Fibroblast of lung (primary cell): ENCODE data around the gene TMEM244. TPM values are rescaled to one million over a fixed set of nuclear protein-coding genes. Genes with fewer than 3 reads are reported as not detected.

Source experiments
- DNase-seq, 2 donors: peaks; one replicate each; pipeline versions ENCODE4 v3.0.0 to v3.0.0-alpha.2; 2010; ENCODE audit warnings: low read depth in 2 of 2
- H2AFZ ChIP-seq: 2 replicates; pipeline ENCODE4 v1.5.1; 2012; ENCODE audit warnings: low read length, control low read depth, inconsistent platforms
- H3K27ac ChIP-seq: 2 replicates; pipeline ENCODE4 v1.5.1; 2011; ENCODE audit warnings: low read length, control low read depth; ENCODE audit not compliant: insufficient read depth
- H3K27me3 ChIP-seq: 2 replicates; pipeline ENCODE4 v1.5.1; 2011; ENCODE audit warnings: mild to moderate bottlenecking, low read length; ENCODE audit not compliant: control insufficient read depth, insufficient read depth
- H3K36me3 ChIP-seq: 2 replicates; pipeline ENCODE4 v1.5.1; 2011; ENCODE audit warnings: low read length; ENCODE audit not compliant: control insufficient read depth, insufficient read depth
- H3K4me1 ChIP-seq: 2 replicates; pipeline ENCODE4 v1.5.1; 2011; ENCODE audit warnings: low read length; ENCODE audit not compliant: control insufficient read depth, insufficient read depth; ENCODE audit errors: extremely low read depth
- H3K4me2 ChIP-seq: 2 replicates; pipeline ENCODE4 v1.5.1; 2011; ENCODE audit warnings: low read length, control low read depth; ENCODE audit not compliant: insufficient read depth; ENCODE audit errors: extremely low read depth
- H3K4me3 ChIP-seq, 4 experiments: fragments of 200-600 bp in 1 of 4; sonication (generic) in 1 of 4; replicated peaks in 1 of 4; 2 replicates each; pipeline ENCODE4 v1.5.1; 2011 to 2016; ENCODE audit warnings: low read length in 4 of 4, low read depth in 3 of 4, mild to moderate bottlenecking in 3 of 4, control low read depth in 2 of 4, inconsistent platforms in 1 of 4, mixed read lengths in 1 of 4; ENCODE audit not compliant: insufficient read depth in 1 of 4; ENCODE audit errors: control extremely low read depth in 1 of 4
- H3K79me2 ChIP-seq: 2 replicates; pipeline ENCODE4 v1.5.1; 2012; ENCODE audit warnings: mild to moderate bottlenecking, low read length, inconsistent platforms; ENCODE audit not compliant: control insufficient read depth, insufficient read depth
- H3K9ac ChIP-seq: 2 replicates; pipeline ENCODE4 v1.5.1; 2011; ENCODE audit warnings: mild to moderate bottlenecking, low read length, control low read depth; ENCODE audit not compliant: insufficient read depth
- H3K9me3 ChIP-seq: 2 replicates; pipeline ENCODE4 v1.5.1; 2012; ENCODE audit warnings: low read depth, low read length; ENCODE audit not compliant: control insufficient read depth, insufficient read depth
- H4K20me1 ChIP-seq: 2 replicates; pipeline ENCODE4 v1.5.1; 2011; ENCODE audit warnings: low read length; ENCODE audit not compliant: control insufficient read depth, insufficient read depth; ENCODE audit errors: extremely low read depth
- EZH2 ChIP-seq: IDR thresholded peaks from 2 replicates; pipeline ENCODE4 v1.5.1; 2012; ENCODE audit warnings: low read length, control low read depth, mild to moderate bottlenecking; ENCODE audit errors: missing control alignments
- polyA plus RNA-seq, 2 donors: library from polyadenylated mRNA; depleted of rRNA in 1 of 2; stranded (reverse) in 1 of 2; unstranded in 1 of 2; fragments of >200 nt; gene quantifications; 2 replicates each; pipeline ENCODE4 v1.2.1, GENCODE V29; 2011 to 2012; ENCODE audit warnings: missing spikeins in 1 of 2
- total RNA-seq: library from RNA; depleted of rRNA; stranded (reverse); fragments of >200 nt; gene quantifications from 2 replicates; pipeline ENCODE4 v1.2.1, GENCODE V29; 2014
- TF ChIP-seq, protein P1 (sequence below), 2 donors: IDR thresholded peaks in 1 of 2; conservative IDR thresholded peaks in 1 of 2; 1 replicate in 1 of 2; 2 replicates in 1 of 2; pipeline ENCODE4 v1.5.1; 2011 to 2012; ENCODE audit warnings: low read length in 2 of 2, control low read depth in 1 of 2, inconsistent platforms in 1 of 2, low read depth in 1 of 2, mild to moderate bottlenecking in 1 of 2

Gene TMEM244
- total and polyA plus RNA-seq, 2 donors (not counting 1 experiment from before 2014, with no cell fraction given) = not detected

DNA sequence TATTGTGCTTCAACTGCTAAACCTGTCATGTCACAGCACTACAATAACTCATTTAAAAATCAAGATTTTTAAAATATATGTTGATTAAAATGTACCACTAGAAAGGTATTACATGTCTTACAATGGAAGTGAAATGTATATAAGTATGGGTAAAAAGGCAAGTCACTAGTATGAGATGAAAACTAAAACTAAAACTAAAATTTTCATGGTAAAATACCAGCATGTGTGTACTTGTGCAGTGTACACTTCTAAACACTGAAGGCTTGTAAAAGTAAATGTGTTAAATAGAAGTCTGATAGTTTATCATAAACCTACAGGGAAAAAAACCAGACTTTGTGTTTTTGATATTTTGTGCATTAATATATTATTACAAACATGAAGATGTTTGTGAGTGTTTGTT, 13.7 kb upstream of the TMEM244 start:
- no peaks in the 10 kb centered on the region for H4K20me1 ChIP-seq
- no peak overlapping the region for H2AFZ ChIP-seq
- no peak for DNase-seq
- H3K9me3 ChIP-seq = no peaks in the 10 kb centered on the region
- no peak overlapping the region for H3K9ac ChIP-seq
- no peak overlapping the region for H3K4me3 ChIP-seq
- H3K4me2 ChIP-seq = no peak overlapping the region
- no peaks in the 10 kb centered on the region for H3K27me3 ChIP-seq
- no peaks in the 10 kb centered on the region for H3K79me2 ChIP-seq
- H3K27ac ChIP-seq = no peak overlapping the region
- no peaks in the 10 kb centered on the region for H3K36me3 ChIP-seq
- no peaks in the 10 kb centered on the region for H3K4me1 ChIP-seq
- TF ChIP-seq, protein P1, sequence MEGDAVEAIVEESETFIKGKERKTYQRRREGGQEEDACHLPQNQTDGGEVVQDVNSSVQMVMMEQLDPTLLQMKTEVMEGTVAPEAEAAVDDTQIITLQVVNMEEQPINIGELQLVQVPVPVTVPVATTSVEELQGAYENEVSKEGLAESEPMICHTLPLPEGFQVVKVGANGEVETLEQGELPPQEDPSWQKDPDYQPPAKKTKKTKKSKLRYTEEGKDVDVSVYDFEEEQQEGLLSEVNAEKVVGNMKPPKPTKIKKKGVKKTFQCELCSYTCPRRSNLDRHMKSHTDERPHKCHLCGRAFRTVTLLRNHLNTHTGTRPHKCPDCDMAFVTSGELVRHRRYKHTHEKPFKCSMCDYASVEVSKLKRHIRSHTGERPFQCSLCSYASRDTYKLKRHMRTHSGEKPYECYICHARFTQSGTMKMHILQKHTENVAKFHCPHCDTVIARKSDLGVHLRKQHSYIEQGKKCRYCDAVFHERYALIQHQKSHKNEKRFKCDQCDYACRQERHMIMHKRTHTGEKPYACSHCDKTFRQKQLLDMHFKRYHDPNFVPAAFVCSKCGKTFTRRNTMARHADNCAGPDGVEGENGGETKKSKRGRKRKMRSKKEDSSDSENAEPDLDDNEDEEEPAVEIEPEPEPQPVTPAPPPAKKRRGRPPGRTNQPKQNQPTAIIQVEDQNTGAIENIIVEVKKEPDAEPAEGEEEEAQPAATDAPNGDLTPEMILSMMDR (conservative IDR thresholded peaks at IDR 0.05 in 1 of 2, IDR thresholded peaks at IDR 0.05 in 1 of 2; ENCODE audit: low read depth in 1 of 2, low read length in 2 of 2) = no peak
- TF ChIP-seq EZH2 = no peak

DNA sequence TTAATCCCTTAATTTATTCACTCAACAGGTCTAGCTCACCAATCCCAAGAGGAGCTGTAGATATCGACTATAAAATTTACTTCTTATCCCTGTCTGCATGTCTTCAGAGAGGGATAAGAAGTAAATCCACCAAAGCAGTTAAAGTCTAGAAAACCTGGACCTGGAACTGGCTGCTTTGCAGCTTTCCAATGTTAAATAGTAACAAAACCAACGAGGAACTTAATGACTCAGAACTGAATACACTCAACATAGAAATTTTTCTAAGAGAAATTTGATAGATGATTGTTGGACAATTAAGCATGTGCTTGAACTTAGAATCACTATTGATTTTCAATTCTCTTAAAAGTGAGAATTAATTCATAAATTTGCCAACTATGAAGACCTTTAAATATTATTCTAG, 11.5 kb upstream of the TMEM244 start:
- Histone ChIP-seq H3K4me1 (no peaks in the 10 kb centered on the region), H3K27me3 (no peaks in the 10 kb centered on the region), H3K9ac (no peak overlapping the region), H3K79me2 (no peaks in the 10 kb centered on the region), H2AFZ (no peak overlapping the region), H3K27ac (no peak overlapping the region), H4K20me1 (no peaks in the 10 kb centered on the region), H3K9me3 (no peaks in the 10 kb centered on the region), H3K36me3 (no peaks in the 10 kb centered on the region), H3K4me3 (no peak overlapping the region), H3K4me2 (no peak overlapping the region)
- TF ChIP-seq EZH2 = no peak
- DNase-seq = no peak

- DNase-seq = peak in 1 of 2 donors; percentile 34
- H2AFZ ChIP-seq = no peak overlapping the region
Observed at GRCh38 chr6:129871221-129871620, 10.1 kb upstream of the TMEM244 start.

More at GRCh38 chr6:129871221-129871620, 10.1 kb upstream of the TMEM244 start:
- H3K9ac ChIP-seq = no peak overlapping the region
- no peaks in the 10 kb centered on the region for H3K27me3 ChIP-seq
- no peaks in the 10 kb centered on the region for H3K4me1 ChIP-seq
- no peaks in the 10 kb centered on the region for H3K9me3 ChIP-seq
- no peak overlapping the region for H3K27ac ChIP-seq
- no peaks in the 10 kb centered on the region for H3K79me2 ChIP-seq
- TF ChIP-seq, protein P1 (conservative IDR thresholded peaks at IDR 0.05 in 1 of 2, IDR thresholded peaks at IDR 0.05 in 1 of 2; ENCODE audit: low read depth in 1 of 2, low read length in 2 of 2) = no peak
- TF ChIP-seq EZH2 = no peak
- H3K4me2 ChIP-seq = no peak overlapping the region
- H4K20me1 ChIP-seq = no peaks in the 10 kb centered on the region
- no peaks in the 10 kb centered on the region for H3K36me3 ChIP-seq
- no peak overlapping the region for H3K4me3 ChIP-seq
